Right ventricle myocardium inferior (tissue), 1 donor: Measurements from ENCODE around the gene TIAM2. TPM values are rescaled to one million over a fixed set of nuclear protein-coding genes. Genes with fewer than 3 reads are reported as not detected.
"Not testable (repeated sequence)": the region's sequence is repeated elsewhere in the genome, so short reads cannot be mapped to it uniquely, and the experiment has no call there.

ENCODE experiments used
- ATAC-seq: fragments of 200-7000 bp; cut with Tn5 transposase; one replicate; pipeline ENCODE4 v1.9.1; 2020; ENCODE audit warnings: mild to moderate bottlenecking, moderate library complexity
- DNase-seq: peaks from one replicate; pipeline ENCODE4 v3.0.0; 2021; ENCODE audit errors: missing footprints
- intact Hi-C: fragments of 100-400 bp; cut with DNase I; formaldehyde crosslinking; loops from one replicate; pipeline ENCODE4 v1.11.0; 2022
- total RNA-seq: library from RNA; stranded (reverse); fragmentation: NEBNext Ultra II Directional; extraction: Animal tissue kit (Norgen Biotek cat#: 25700); gene quantifications from one replicate; pipeline ENCODE4 v1.2.1, GENCODE V29; 2021
- donor health status: DM: no; HTN: yes; CAD: no; lungs with severe emphysema.

TIAM2 gene
- total RNA-seq, 1 donor from 2014 or later = 11.1 TPM

DNA sequence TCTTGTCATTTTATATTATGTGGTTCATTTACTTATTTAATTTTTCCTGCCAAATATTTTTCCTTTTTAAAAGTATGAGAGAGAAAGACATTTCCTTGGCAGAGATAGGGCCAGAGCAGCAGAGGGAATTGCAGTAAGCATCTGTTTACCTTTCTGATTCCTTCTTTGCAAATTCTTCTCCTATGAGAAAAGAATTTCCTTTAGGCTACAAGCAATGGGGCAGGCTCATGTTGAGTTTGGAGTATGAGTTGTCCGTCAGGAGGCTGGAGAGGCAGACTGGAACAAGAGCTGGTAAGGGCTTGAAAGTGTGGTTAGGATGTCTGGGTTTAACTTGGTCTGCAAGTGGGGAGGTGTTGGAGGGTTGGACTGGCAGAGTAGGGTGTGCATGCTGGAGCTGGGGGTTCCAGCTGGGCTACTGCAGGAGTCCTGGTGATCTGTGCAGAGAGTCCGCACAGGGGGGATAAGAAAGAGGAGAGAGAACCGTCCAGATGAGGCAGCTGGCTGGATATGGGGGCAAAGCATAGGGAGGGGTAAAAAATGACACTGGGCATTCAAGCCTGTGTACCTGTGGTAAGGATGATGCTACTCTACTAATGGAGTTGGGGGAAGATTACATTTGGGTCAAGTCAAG, 19.7 kb downstream of the TIAM2 start:
- no peak for DNase-seq
- intact Hi-C loops = no loop called here
- ATAC-seq = no peak

DNA sequence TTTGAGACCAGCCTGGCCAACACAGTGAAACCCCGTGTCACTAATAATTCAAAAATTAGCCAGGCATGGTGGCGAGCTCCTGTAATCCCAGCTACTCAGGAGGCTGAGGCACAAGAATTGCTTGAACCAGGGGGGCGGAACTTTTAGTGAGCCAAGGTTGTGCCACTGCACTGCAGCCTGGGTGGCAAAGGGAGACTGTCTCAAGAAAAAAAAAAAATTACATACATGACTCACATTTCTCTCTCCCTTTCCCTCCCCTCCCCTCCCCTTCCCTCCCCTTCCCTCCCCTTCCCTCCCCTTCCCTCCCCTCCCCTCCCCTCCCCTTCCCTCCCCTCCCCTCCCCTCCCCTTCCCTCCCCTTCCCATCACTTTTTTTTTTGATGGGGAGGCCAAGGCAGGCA, 23.3 kb downstream of the TIAM2 start:
- DNase-seq, intact Hi-C loops, ATAC-seq: not testable (repeated sequence)

DNA sequence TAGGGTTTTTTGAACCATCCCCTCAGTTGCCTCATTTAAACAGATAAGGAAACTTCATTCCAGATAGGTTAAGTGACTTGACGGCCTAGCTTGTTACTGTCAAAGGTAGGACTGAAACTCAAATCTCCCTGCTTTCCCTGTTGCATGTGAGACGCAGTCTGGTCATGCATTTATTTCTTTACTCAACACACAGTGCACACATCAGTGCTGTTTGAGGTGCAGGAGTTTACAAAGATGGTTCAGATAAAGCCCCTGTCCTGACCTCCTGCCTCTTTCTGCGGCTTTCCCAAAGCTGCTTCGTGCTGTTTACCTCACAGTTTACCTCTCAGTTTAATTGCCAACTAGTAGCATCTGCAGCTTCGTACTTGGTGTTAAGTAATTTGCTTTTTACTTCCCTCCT, 26.6 kb downstream of the TIAM2 start:
- ATAC-seq = no peak
- intact Hi-C loops = no loop called here

DNA sequence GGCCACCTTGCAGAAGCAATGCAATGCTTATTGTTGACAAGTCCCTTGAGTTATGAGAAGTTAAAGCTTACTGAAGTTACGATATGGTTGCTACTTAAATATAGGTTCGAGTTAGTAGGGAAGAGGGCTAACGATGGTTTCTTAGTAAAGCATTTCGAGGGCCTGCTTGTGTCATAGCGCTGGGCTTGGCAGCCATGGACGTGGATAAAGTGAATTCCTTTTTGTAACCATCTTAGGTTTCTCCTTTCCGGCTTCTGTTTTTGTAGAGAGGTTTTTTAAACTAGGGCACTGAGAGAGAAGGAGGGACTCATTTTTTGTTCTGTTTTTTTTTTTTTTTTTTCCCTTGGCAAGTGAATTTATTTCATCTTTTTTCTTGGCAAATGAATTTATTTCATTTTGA, 27.6 kb downstream of the TIAM2 start:
- no peak for ATAC-seq
- intact Hi-C loops = no loop called here
- no peak for DNase-seq

More for the DNA sequence above, 26.6 kb downstream of the TIAM2 start:
- DNase-seq = no peak

DNA sequence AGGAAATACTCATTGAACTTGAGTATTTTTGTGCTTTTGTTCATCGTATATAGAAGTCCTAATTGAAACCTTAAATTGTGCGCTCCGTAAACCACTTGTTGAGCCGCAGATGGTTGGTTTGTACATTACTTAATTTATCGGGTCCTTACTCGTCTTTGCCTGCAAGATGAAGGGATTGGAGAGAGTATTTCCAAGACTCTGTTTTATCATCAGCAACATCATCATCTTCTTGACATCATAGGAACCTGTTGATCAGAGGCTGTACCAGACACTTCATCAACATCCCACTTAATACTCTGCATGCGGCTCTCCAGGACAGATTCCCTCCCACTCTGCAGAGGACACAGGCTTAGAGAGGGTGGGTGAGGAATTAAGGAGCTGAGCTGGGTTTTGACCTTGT, 28.6 kb downstream of the TIAM2 start:
- intact Hi-C loops = no loop called here
- ATAC-seq (no peak), DNase-seq (no peak)

DNA sequence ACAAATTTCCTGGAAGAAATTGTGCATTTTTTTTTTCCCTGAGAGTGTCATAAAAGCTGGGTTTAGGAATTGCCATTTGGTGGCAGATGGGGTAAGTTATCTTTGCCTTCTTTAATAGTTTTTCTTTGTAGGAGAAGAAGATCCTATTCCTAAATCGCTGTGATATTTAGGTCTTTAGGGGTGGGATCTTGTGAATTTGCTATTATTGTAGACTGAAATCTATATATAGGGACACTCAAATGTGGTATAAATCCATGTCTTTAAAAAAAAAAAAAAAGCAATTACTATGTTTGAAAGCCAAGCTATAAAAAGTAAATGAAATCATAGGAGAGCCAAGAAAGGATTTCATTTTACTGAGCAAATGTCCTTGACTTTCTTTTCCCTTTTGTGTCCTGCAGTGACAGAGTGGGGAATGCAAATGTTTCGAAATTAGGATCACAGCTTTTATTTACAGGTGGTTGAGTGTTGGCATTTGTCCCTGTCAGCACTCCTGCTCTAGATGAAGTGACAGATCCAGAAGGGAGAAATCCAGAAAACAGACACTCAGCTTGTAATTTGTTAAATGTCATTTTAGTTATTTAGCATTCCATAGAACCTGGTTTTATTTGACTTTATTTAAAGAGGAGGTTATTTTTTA, 29.4 kb downstream of the TIAM2 start:
- no peak for DNase-seq
- ATAC-seq = no peak
- intact Hi-C loops = no loop called here

DNA sequence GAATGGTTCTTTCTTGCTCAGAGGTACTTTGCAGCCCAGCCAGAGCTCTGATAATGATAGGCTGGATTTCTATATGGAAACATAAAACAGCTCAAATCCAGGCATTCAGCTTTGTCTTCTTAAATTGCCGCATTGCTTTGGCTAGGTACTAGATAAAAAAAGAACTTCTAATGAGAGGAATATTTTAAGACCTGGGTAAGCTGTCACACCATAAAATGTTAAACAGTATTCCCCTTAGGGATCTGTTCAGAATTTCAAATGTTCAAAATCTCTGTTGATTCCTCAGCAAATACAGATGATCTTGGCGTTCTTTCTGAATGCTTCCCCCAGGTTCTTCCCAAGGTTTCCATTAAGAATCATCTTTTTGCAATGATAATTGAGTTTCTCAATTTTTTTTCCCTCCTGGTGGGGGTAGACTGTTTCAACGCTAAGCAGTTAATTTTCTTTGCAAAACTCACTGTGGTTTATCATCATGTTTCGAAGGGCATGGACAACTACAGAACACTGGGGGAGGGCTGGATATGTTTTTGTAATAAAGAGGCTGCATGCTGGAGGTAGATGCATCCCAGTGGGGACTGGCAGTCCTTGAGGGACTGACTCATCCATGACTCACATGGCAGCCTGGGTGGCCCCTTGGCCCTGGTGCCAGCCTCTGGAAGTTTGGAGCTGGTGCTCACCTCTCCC, 31.0 kb downstream of the TIAM2 start:
- DNase-seq = no peak
- intact Hi-C loops = no loop called here
- ATAC-seq = no peak

DNA sequence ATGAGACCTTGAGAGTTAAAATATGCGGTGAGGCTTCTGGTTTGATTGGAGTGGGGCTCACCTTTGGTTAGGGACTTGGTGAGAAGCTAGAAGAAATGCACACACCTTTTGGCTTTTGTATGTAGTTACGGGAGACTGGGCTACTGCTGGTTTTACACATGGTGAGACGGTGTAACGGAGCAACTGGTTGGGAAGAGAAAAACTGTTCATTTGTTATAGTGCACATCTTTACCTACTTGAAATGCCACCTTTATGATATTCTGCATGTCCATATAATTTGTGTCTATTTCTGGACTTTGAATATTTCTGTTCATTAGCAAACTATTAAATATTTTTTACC, 31.6 kb downstream of the TIAM2 start:
- intact Hi-C loops = no loop called here
- no peak for DNase-seq
- ATAC-seq = no peak

DNA sequence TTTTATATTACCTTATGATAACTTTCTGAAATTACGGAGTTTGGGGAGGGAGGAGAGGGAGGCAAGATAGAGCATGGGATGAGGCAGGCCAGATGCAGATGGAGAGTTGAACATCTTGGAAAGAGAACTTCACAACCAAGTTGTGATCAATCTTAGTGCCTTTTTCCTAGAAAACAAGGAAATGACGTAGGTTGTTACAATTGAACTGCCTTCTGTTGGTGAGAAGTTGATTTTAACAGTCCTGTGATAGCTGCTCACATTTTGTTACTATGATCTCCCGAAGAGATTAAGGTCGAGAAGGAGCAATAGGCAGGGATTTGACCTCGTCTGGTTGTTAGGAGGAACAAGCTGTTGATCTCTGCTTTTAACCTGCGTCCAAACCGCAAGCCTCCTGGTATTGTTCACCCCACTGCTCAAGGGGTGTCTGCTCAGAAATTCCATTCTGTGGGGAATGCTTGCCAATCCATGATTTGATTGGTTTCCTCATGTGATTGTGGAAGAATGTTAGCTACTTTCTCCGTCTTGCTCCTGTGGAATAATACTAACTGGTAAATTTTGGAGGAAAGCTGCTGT, 35.1 kb downstream of the TIAM2 start:
- intact Hi-C loops = no loop called here
- ATAC-seq (no peak), DNase-seq (no peak)

DNA sequence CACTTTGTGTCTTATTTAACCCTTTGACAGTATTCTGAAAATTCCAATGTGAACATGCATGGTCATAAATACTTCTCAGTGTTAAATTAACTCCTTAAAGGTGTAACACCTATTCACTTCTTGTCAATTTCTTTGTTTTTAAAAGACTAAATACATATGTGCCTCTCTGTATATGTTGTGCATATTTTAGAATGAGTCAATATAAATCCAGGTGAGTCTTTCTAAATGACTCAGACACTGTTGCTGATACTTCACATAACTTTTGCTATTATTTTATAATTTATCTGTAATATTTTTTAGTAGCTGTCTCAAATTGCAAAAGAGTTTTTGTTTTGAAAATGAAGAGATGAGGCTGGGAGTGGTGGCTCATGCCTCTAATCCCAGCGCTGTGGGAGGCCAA, 36.0 kb downstream of the TIAM2 start:
- DNase-seq = no peak
- intact Hi-C loops = no loop called here
- ATAC-seq = no peak

DNA sequence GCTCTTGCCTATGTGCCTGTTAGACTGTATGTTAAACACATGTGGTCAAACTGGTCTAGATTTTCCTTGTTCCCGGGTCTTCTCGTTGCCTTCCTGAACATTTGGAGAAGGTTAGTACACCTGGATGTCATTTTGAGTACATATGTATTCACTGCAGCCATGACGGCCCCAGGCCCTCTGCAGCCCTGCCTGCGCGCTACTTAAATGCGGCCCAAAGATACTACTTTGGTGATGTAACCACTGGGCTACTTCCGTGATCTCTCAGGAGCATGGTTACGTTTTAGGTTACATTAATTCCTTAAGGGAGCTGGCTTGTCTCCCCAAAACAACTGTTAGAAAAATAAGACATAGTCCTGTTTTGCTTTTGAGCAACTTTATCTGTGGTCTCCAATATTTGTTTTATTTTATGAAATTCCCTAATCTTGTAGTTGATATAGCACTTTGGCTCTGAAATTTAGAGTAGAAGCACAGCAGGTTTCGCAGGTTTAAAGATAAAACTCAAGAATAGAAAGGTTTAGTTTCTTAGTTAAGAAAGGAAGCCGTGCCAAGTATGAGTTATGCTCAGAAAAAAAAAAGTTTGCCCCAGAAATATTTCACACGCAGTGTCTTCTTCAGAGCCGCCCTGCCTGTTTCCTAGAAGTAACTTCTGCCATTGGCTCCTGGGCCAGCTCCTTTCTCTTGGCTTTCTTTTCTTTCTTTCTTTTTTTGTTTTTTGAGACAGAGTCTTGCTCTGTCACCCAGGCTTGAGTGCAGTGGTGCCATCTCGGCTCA, 38.1 kb downstream of the TIAM2 start:
- ATAC-seq (no peak), DNase-seq (no peak)
- intact Hi-C loops = no loop called here

DNA sequence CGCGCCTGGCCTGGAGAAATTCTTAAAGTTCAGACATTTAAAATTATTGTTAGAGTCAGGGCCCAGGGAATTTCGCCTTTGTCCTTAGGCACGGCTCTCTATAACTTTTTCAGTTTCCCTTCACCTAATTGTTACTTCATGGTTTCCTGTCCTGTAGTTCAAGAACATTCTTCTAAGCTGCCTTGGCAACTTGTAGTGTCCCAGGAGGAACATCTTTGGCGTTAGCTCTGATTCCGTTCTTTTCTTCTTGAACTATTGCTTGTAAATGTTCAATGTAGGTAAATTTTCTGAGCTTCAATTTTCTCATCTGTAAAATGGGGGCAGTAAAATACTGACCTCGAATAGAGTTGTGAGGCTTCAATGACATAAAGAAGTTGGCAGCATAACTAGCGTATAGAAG, 41.8 kb downstream of the TIAM2 start:
- no peak for DNase-seq
- no peak for ATAC-seq
- intact Hi-C loops = no loop called here

DNA sequence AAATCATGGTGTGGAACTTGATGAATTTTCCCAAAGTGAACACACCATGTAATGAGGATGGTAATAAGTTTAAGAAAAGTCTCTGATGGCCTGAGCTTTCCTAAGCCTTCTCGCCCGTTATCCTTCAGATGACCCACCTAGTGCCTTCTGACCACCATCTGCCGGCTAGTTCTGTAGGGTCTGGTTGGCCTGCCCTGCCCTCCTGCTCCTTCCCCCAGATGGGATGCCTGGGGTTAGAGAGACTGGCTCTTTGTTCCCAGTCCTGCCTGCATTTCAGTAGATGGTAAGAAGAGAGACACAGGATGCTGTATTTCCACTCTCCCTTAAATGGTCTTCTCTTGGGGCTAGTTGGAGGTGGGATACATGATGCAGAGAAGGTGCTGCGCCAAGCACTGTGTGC, 43.0 kb downstream of the TIAM2 start:
- DNase-seq = no peak
- no peak for ATAC-seq
- intact Hi-C loops = no loop called here

DNA sequence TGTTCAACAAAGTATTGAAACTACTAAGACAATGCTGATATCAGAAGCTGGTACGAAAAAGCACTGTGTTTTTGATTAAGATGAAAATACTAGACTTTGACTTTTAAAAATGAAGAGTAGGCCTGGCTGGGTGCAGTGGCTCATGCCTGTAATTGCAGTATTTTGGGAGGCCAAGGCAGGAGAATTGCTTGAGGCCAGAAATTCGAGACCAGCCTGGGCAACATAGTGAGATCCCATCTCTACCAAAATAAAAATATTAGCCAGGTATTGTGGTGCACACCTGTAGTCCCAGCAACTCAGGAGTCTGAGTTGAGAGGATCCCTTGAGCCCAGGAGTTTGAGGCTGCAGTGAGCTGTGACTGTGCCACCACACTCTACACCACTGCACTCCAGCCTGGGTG, 43.4 kb downstream of the TIAM2 start:
- intact Hi-C loops = no loop called here
- ATAC-seq (no peak), DNase-seq (no peak)

DNA sequence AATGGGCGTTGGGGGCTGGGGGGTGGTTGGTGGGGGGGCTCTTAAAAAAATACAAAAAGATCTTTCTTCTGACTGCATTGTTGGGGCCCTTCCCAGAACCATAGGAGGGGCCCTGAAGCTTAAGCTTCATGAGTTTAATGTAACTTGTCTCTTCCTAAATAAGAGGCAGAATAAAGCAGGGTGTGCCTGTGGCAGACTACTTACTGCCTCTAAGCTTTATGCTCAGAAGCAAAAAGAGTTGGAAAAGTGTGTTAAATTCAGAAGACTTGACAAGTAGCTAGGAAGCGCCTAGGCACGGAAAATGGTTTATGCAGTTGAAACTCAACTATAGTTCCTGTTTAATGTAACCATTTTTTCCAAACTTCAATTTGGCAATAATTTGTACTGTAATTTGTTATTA, 44.5 kb downstream of the TIAM2 start:
- DNase-seq (no peak), ATAC-seq (no peak)
- intact Hi-C loops = no loop called here

DNA sequence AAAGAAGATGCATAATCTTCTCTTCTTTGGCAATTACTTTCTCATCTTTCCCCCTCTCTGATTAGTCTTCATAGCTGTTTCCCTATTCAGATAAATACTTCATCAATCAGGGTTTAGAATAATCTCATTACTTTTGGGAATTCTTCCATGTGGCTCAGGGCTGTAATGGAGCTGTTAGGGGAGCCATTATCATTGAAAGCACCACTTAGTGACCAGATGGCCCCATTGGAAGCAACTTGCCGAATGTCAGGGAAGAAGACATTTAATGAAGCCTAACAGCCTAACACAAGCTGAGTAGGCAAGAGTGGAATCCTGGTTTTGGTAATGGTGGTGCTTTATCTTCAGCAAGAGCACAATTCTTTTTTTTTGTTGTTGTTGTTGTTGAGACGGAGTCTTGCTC, 45.0 kb downstream of the TIAM2 start:
- DNase-seq = no peak
- ATAC-seq = no peak
- intact Hi-C loops = no loop called here

DNA sequence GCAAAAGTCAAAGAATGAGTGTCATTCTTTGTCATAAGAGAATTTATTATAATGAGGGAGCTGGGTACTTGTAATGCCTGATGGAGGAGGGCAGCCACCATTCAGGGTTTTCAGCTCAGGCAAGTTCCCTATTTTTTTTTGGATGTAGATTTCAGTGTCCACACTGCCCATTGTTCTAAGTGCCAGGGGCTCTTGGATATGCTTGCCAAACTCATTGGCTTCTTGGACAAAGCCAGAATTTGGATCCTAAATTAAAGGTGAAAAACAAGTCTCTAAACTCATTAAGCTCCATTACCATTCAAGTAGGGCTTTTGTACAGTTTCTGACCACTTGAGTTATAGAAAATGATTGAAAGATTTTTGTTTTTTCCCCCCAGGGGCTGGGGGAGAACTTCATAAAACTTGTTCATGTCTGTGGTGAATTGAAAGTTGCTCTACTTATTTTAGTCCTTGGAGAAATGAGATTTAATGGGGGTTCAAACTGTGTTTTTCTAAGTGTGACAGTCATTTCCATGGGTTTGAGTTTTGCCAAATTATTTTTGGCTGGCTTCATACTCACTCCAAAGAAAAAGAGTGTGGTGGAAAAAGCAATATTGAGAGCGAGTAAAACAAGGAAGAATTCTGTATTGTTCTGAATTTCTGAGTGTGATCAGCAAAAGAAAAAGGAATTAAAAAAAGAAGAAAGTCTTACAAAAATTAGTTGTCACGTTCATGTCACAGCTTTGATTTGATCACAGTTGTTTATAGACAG, 46.0 kb downstream of the TIAM2 start:
- no peak for DNase-seq
- intact Hi-C loops = no loop called here
- no peak for ATAC-seq

DNA sequence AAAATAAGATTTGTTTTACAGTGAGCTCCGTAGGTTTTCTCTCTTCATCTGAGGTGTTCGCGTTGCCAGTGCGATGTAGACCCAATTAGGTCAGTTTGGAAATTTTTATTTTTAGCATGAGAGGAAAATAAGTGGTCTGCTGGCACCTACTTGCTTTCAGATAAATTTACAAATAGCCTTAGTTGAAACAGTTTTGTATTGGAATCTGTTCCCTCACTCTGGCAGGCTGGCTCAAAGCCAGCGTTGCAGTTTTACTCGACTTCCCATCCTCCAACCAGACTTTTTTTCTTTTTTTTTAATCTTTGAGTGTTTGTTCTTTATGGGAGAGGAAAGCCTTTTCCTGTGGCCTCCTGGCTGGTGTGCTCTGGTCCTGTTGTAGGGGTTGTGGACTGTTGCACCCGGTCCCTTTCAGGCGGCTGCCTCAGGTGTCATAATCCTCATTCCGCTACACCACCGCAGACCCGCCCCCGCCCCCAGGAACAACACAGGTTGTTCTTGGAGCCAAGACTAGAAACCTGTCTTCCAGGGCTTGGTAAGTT, 46.7 kb downstream of the TIAM2 start:
- no peak for DNase-seq

DNA sequence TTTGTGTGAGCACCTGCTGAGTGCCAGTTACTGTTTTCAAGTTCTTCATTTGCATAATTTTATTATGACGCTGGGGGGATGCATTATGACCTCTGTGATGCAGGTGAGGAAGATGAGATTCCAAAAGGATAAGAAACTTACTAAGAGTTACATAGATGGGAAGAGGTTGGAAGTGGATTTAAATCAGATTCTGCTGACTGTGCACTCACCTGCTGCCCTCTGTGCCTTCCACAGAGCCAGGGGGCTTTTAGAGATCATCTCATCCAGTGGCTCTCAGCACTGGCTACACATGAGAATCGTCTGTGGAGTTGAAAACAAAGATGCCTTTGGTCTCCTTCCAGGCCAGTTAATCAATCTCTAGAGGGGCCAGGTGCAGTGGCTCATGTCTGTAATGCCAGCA, 47.9 kb downstream of the TIAM2 start:
- DNase-seq (no peak), ATAC-seq (no peak)
- intact Hi-C loops = no loop called here

More for the DNA sequence above, 46.7 kb downstream of the TIAM2 start:
- ATAC-seq = no peak
- intact Hi-C loops = no loop called here
